GM18909 (cell line): Measurements from ENCODE around the gene DAGLB.
"Not testable (repeated sequence)": the region's sequence is repeated elsewhere in the genome, so short reads cannot be mapped to it uniquely, and the experiment has no call there.

Experiments
- ATAC-seq: cut with Tn5 transposase; IDR thresholded peaks from one replicate; pipeline ENCODE4 v1.9.1; 2021; ENCODE audit warnings: mild to moderate bottlenecking; ENCODE audit not compliant: unreplicated experiment, poor library complexity

The DAGLB gene

DNA sequence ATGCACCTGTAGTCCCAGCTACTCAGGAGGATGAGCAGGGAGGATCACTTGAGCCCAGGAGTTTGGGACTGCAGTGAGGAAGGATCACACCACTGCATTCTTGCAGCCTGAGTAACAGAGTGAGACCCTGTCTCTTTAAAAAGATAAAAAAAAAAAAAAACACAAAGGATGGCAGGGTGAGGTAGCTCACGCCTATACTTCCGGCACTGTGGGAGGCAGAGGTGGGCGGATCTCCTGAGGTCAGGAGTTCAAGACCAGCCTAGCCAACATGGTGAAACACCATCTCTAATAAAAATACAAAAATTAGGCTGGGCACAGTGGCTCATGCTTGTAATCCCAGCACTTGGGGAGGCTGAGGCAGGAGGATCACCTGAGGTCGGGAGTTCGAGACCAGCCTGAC, 15.9 kb upstream of the DAGLB start:
- not testable (repeated sequence) for ATAC-seq

DNA sequence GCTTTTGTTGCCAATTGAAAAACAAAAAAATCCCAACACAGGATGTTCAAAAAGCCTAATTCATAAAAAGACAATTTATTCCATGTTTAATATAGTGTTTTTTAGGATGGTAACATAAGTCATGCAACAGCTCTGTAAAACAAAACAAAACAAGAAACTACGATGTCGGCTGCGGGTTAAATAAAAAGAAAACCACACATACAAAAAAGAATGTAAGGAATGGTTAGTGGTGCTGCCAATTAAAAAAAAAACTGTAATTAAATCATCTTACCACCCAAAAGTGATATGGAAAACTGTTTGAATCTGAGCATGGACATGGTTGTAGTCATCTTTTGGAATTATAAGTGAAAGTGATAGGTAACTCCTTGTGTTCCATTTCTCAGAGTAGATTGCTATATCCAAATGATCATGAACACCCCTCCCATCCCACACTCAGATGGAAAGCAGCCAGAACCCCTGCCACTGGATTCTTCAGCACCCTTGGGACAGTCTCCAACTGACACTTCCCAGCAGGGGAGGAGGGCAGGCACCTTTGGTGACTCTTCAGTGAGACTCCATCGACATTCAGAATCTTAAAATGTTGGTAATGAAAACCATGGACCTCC, 14.3 kb upstream of the DAGLB start:
- no peak for ATAC-seq

DNA sequence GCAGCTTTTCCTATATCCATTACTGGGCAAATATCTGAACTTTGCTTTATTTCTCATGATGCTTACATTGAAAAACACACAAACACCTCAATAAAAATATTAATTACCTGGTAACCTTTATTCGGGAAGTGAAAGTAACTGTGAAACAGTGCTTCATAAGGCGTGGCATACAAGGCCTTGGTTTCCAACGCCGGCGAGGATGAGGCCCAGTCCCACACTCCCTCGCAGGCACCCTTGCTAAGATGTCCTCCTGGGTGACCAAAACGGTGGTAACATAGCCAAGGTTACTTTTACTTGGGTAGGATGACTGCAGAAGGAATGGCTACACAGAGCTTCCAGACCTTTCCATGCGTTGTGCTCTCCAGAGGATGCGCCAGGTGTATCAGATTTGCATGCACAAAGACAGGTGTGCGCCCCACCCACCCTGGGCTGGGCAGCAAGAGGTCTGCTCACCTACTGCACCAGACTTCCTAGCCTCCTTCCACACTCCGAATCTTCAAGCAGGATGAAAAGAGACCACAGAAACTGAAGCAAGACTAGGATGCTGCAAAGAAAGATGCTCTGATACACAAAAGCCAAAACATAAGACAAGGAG, 13.3 kb upstream of the DAGLB start:
- ATAC-seq: no peak

DNA sequence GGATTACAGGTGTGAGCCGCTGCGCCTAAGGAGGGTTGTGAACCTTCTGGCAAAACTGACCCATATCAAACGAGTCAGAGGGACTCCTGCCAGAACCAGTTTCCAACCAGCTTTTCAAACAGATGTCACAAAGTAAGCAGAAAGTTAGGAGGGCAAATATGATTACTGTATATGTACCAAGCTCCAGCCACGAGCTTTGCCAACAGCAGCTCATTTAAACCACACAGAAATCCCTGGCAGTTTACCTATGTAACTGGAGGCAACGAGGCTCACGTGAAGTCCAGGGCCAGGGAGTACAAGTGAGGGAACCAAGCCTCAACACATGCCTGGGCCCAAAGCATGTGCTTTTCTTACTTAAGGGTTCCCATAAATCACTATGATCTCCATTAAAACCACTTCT, 12.5 kb upstream of the DAGLB start:
- no peak for ATAC-seq

DNA sequence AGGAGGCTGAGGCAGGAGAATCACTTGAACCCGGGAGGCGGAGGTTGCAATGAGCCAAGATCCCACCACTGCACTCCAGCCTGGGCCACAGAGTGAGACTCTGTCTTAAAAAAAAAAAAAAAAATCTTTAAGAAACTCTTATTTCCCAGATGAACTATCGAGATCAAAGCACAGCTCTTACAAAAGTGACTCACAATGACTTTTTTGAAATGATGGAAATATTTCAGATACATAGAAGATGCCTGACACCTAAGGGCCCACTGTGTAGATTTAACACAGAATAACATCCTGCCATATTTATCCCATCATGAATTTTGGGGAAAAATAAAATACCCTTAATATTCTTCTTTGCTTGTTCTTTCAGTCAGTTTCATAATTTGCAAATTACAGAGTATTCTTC, 10.9 kb upstream of the DAGLB start:
- ATAC-seq: not testable (repeated sequence)

DNA sequence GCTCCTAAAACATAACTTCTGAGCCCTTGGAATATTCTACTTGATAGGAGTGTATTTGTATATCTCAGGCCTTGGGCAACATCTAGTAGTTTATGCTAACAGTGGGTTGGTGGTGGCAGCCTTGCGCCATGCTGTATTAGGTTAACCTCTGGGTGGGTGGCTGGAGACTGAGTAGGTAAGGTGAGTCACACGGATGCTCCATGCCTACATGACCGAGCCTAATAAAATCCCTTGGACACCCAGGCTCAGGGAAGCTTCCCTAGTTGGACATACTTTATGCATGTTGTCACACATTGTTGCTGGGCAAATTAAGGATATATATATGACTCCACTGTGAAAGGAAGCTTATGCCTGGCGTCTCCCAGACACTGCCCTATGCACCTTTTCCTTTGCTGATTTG, 6.0 kb upstream of the DAGLB start:
- no peak for ATAC-seq

DNA sequence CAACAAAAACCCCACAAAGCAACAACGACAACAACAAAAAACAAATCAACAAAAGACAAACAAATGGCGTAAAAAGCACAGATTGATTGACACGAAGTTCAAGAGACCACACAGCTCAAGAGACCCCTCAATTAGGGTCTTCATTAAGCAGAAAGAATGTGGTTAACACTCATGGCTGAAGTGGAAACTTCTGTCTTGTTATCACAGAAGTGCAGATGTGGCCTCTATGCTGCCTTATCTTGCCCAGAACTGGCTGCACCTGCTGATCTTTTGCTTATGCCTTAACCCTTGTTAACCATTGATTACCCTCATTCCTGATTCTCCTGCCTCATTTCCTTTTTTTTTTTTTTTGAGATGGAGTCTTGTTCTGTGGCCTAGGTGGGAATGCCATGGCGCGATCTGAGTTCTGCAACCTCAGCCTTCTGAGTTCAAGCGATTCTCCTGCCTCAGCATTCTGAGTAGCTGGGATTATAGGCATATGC, 3.5 kb upstream of the DAGLB start:
- ATAC-seq: no peak

DNA sequence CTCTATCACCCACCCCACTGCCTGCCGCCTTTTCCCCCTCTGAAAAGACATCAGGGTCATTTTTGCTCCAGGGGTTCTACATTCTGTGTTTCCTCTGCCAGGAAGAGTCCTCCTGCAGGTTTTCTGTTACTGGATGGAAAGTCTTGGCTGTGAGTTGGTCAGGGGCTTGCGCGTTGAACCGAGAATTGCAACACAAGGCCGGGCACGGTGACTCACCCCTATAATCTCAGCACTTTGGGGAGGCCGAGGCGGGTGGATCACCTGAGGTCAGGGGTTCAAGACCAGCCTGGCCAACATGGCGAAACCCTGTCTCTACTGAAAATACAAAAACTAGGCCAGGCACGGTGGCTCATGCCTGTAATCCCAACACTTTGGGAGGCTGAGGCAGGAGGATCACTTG, 2.8 kb upstream of the DAGLB start:
- not testable (repeated sequence) for ATAC-seq

DNA sequence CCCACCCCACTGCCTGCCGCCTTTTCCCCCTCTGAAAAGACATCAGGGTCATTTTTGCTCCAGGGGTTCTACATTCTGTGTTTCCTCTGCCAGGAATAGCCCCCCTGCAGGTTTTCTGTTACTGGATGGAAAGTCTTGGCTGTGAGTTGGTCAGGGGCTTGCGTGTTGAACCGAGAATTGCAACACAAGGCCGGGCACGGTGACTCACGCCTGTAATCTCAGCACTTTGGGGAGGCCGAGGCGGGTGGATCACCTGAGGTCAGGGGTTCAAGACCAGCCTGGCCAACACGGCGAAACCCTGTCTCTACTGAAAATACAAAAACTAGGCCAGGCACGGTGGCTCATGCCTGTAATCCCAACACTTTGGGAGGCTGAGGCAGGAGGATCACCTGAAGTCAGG, 2.1 kb upstream of the DAGLB start:
- ATAC-seq: not testable (repeated sequence)

DNA sequence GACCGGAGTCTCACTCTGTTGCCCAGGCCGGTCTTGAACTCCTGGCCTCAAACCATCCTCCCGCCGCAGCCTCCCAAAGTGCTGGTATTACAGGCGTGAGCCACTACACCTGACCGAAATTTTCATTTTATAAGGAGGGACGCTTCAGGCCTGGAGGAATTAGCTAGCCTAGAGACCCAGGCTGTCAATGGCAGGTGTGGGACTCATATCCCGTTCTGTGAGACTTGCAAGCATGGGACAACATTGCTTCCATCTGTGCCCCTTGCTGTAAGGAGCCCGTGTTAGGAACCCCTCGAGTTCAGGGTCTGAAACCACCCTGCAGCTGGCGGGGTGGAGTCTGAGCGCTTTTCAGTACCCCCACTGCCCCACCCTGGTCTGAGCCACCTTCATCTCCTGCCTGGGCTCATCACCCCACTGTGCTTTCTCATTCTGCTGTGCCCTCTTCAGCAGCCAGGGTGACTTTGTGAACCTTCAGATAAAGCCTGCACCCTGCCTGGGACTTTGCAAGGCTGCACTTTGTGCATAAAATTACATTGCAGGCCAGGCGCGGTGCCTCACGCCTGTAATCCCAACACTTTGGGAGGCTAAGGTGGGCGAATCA, 1.3 kb upstream of the DAGLB start:
- ATAC-seq: no peak

DNA sequence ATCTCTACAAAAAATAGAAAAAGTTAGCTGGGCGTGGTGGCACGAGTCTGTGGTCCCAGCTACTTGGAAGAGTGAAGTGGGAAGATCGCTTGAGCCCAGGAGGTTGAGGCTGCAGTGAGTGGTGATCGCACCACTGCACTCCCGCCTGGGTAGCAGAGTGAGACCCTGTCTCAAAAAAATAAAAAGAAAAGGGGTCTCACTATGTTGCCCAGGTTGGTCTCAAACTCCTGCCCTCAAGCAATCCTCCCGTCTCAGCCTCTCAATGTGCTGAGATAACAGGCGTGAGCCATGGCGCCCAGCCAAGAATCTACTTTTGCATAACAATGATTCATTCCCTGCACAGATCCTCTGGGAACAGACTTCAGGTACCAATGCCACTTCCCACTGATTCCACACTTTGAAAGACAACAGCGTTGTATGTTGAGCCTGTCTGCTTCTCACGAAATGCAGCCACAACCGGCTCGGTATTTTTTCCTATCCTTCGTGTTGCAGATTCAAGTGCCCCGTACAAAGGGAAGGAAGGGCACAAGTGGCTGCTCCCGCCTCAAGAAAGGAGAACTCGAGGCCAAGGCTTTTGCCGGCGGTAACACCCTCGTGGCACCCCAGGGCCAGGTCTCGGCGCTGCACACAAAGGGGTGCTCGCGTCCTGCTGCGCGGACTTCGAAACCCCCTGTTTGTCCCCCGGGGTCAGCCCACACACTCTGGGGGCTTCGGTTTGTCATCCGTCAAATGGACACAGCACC, 745 bp downstream of the DAGLB start:
- peak; percentile 34 for ATAC-seq

DNA sequence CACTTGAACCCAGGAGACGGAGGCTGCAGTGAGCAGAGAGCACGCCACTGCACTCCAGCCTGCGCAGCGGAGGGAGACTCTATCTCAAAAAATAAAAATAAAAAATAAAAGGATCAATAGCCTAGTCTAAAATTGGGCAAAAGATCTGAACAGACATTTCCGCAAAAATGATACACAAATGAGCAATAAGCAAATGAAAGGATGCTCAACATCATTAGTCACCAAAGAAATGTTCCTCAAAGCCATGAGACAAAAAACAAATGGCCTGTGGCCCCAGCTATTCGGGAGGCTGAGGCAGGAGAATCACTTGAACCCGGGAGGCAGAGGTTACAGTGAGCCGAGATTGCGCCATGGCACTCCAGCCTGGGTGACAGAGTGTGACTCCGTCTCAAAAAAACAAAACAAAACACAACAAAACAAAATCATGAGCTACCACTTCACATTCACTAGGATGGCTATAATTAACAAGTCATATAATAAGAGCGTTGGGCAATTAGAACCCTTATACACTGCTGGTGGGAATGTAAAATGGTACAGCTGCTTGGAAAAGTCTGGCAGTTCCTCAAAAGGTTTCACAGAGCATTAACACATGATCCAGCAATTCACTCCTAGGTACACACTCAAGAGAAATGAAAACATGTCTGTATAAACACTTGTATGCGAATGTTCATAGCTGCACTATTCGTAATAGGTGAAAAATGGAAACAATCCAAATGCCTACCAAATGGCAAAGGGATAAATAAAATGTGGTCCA, 3.1 kb downstream of the DAGLB start:
- ATAC-seq: no peak

DNA sequence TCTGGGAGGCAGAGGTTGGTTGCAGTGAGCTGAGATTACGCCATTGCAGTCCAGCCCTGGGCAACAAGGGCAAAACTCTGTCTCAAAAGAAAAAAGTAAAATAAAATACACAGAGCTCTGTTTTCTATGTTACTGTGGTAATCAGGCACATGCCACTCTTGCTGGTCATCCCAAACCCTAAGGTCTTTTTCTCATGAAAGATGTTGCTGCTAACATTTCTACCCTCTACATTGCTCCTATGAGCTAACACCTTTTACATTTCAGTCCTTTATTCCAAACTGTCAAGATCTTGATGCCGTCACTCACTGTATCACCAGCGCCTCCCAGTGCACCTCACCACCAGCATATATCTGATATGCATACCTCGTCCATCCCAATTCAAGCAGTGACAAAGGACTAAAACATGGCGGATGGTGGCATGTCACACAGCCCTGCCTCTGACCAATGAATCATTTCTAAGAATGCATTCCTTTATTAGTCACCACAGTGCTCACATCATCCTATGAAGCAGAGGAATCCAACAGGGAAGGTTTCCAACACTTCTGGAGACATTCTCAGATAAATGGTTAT, 4.3 kb downstream of the DAGLB start:
- no peak for ATAC-seq

DNA sequence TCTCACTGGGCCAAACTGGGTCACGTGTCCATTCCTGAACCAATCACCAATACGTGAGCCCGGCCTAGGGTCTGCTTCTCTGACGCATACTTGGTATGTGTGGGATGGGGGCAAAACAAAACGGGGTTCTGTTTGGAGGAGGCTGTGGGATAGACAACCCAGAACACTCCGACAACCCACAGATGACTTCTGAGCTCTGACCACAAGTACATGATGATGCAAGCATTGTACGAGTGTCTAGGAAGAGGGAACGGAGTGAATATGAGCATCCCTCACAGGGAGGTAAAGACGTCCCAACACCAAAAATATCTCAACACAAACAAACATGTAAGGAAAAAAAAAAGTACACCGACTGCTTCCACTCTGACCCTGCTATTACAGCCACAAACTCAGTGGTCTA, 5.6 kb downstream of the DAGLB start:
- no peak for ATAC-seq

DNA sequence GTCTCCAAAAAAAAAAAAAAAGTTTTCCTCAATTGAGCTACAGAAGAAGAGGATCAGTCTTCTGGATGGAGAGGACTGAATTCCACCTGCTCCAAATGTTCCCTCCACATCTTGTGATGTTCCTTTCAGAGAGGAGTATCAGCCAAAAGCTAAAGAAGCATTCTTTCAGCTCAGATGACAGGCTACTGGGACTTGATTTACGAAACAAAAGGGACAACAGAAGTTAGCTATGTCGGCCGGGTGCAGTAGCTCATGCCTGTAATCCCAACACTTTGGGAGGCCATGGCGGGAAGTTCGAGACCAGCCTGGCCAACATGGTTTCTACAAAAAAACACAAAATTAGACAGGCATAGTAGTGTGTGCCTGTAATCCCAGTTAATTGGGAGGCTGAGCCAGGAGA, 7.4 kb downstream of the DAGLB start:
- no peak for ATAC-seq

DNA sequence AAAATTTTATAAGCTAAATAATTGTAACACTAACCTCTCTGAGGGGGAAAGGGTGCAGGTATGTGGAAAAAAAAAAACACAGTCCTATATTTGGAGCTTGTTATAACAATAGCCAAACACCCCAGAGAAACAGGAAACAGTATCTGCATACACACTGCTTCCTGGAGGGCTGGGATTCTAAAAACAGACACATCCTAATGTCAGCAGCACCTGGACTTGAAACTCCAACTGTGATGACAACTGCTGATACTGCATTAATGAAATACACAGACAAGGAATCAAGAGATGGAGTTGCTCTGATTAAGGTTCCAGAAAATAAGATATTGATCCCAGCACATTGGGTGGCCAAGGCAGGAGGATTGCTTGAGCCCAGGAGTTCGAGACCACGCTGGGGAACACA, 9.3 kb downstream of the DAGLB start:
- no peak for ATAC-seq

DNA sequence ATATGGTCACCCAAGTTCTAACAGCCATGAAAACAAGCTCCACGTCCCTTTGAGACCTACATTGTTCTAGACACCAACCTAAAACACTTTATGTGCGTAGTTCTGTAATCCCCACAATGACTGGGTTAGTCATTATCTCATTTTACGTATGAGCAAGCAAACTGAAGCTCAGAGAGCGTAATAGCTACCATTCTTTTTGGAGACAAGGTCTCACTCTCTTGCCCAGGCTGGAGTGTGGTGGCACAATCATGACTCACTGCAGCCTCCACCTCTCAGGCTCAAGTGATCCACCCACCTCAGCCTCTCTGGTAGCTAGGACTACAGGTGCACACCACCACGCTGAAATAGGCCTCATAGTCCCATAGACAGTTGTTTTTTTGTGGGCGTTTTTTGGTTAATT, 10.5 kb downstream of the DAGLB start:
- ATAC-seq: no peak

DNA sequence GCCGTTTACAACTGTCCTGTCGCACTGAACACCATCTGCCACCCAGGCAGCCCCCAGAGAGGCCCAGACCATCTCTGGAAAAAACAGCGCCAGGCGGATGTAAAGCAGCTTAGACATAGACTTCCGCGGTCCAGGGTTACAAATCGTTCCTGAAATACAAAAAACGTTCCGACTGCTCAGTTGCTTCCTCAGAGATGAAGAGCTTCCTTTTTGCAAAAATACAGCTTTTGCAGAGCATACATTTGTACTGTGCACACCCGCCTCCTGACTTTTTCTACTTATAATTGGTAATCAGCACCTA, 11.4 kb downstream of the DAGLB start:
- ATAC-seq: no peak

DNA sequence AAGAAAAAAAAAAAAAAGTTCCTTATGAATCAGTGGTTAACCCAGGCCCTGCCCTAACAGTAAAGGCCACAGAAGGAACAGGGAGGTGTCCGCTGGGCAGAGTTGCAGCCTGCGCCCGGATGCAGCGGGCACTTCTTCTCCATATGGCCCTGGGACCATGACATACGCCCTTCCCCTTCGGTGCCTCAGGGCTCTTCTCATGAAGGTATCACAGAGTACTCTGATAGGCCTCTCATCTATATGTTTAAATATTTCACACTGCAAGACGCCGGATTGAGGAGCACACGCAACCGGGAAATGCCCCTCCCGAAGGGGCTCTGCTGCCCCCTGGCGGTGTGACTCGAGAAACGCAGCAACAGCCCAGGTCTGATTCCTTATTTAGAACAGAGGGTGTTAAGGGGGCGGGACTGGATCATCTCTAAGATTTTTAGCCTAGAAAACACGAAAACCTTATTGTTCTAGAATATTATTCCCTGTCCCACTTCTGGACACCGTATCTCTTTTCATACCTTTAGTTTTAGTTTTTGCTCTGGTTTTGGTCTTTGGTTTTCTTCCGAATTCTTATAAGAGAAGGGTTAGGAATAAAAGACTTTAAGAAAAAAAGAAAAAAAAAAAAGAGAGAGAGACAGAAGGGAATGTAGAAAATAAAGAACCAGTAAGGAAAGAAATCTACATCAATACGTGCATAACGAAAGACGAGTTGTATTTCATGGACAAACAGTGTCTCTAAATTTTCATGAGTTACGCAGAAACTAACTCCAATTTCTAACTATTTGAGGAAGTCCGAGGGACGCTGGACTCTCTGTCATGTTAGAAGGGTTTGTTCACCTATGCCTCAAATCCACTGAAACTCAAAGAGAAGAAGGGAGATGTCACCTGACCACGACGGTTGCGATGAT, 12.0 kb downstream of the DAGLB start:
- ATAC-seq: peak; percentile 86
